K562 treated with DMSO at 1 percent for 4 hours (cell line): ENCODE measurements around the gene TMEM175. TPM values are rescaled to one million over a fixed set of nuclear protein-coding genes. Genes with fewer than 3 reads are reported as not detected.

Source experiments
- total RNA-seq: library from RNA; unstranded; fragments of 300-600 nt; gene quantifications from 2 replicates; pipeline ENCODE4 v1.2.3, GENCODE V29; 2022; ENCODE audit not compliant: insufficient read depth

TMEM175 gene, protein sequence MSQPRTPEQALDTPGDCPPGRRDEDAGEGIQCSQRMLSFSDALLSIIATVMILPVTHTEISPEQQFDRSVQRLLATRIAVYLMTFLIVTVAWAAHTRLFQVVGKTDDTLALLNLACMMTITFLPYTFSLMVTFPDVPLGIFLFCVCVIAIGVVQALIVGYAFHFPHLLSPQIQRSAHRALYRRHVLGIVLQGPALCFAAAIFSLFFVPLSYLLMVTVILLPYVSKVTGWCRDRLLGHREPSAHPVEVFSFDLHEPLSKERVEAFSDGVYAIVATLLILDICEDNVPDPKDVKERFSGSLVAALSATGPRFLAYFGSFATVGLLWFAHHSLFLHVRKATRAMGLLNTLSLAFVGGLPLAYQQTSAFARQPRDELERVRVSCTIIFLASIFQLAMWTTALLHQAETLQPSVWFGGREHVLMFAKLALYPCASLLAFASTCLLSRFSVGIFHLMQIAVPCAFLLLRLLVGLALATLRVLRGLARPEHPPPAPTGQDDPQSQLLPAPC
- 49.5 and 50.5 TPM in 2 replicates for total RNA-seq

DNA sequence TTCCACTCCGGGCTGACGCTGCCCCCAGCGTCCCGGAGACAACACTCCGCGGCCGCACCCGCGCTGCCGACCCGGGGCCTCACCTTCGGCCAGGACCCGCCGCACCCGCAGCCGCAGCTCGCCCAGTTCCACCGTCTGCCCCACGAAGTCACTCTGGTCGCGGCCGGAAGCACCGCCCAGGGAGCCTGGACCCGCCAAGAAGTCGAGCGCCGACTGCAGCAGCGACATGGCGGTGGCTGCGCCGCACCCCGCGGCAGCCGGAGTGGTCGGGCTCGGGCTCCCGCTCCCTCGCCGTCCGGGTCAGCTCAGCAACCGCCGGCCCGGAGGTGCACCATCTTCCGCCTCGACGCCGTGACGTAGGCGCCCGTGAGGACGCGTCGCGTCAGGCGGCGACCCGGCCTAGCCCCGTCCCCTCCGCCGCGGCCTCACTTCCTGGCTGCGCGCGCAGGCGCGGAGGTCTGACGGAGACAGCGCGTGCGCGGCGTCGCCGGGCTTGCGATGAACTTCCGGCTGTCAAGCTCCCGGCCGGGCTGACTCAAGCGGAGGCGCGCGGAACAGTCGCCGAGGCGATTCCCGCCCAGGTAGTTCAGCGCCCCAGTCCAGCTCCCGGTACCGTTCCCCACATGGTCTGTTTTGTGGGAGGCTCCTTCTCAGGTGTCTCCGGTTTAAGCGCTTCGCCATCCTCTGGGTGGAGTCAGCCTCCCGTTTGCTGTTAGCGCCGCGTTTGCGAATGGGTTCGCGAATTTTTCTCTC is at the start of gene TMEM175, which contains the start of gene GAK:
TMEM175 (plus strand) TSS at position 501 of the 753 bp plus-strand sequence. CDS start 15,280 bp downstream, outside the sequence.
GAK (minus strand) TSS at position 357 of the 753 bp plus-strand sequence; CDS start at position 228, 129 bp downstream.

DNA sequence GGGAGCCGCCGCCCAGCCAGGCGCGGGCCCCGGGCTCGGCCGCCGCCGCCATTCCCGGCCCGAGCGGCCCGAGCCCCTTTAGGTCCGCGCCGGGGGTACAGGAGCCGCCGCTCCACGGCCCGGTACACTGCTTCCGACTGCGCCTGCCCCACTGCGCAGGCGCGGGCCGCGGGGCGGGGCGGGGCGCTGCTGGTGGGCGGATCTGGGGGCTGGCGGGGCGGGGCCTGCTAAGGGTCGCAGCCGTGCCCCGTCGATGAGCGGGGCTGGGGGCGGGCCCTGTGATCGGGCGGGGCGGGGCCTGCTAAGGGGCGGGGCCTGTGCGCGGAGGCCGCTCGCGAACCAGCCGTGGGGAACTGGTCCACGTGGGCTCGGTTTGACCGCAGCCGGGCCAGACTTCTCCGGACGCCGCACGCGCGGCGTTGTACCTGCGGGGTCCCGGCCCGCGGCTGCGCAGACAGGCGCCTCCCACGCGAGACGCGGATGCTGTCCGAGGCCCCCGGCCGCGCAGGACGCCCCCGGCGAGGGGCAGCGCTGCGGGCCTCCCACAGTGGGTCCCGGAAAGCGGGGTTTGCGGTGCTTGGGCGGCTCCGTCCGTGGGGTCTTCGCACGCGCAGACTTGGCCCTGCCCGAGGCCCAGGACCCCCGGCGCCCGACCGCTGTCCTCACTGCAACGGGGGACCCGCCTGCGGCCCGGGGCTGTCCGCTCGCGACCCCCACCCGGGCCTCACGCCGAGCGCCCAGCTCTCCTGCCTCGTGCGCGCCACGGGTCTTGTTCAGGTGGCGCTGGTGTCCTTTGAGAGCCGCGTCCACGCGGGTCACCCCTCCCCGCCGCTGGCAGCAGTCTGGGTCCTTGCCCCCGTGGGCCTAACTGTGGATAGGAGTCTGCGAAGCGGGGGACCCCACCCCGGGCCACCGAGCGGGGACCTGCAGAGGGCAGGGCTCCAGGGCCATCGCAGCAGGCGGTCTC is 41.5 kb downstream of the TMEM175 start, which contains the start of gene DGKQ:
DGKQ (minus strand) TSS at position 139 of the 967 bp plus-strand sequence; CDS start at position 52, 87 bp downstream.

DNA sequence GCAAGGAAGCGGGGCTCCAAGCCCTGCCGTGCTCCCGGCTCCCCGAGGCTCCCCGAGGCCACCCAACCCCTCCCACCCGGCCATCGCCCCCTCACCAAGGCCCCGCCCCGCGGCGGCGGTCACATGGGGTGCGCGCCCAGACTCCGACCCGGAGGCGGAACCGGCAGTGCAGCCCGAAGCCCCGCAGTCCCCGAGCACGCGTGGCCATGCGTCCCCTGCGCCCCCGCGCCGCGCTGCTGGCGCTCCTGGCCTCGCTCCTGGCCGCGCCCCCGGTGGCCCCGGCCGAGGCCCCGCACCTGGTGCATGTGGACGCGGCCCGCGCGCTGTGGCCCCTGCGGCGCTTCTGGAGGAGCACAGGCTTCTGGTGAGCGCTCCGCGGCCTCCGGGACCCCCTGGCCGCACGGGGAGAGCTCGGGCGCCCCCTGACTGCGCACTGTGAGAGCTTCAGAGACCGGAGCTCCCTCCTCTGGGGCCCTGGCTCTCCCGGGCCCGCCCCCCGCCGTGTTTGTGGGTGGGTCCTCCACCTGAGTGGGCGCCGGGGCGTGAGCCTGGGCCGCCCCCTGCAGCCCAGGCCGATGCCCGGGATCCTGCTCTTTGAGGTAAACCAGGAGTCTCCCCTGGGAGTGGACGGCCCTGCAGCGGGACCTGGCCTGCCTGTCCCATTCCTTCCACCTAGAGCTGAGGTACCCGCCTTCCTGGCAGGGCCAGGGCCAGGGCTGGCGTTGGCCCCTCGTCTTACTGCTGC is 54.8 kb downstream of the TMEM175 start, which contains the start of gene IDUA:
IDUA (plus strand) TSS at position 166 of the 745 bp plus-strand sequence; CDS start at position 207, 41 bp downstream.

DNA sequence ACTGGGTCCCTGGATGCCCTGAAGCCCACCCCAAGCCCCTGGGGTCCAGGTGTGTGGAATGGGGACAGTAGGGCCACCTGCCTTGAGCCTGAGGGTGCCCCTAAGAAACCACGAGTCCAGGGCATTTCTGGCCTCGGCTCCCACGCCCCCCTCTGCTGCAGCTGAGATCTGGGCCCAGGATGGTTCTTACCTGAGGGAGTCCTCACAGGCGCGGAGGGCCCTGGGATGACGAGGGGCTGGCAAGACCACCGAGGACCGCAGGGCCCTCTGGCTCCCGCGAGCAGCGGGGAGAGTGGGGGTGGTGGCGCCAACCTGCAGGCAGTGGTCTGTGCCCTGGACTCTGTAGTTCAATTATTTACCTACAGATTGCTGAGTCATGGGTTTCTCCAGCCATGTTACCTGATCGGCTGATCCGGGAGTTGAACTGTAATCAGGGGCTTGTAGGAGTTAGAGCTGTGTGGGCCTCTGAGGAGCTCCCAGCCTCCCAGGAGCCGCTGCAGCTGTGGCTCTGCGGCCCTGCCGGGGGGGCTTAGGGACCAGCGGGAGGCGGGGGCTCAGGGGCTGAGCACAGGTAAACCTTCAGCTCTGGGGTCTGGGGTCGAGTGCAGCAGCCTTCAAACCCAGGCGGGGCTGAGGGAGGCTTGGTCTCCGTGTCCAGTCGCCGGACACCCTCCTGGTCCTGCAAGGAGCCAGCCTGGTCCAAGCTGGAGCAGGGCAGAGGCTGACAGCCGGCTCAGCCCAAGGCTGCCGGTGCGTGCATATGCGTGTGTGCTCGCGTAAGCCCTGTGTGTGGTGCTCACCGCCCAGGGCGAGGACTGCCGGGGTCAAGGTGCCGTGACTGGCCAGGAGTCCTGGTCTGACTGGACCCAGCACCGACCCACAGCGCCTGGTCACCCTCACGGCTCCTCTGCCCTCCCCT is 61.1 kb downstream of the TMEM175 start, which contains the start of gene SLC26A1:
SLC26A1 (minus strand) TSS at position 294 of the 919 bp plus-strand sequence. CDS start 1,701 bp downstream, outside the sequence.

Other genes with a start within 250 kb of the TMEM175 start
- gene SLC49A3, start 243.3 kb upstream of the TMEM175 start, total RNA-seq, result not detected in 2 replicates
- 25.7 and 38.4 TPM in 2 replicates for gene PCGF3, start 226.6 kb upstream of the TMEM175 start, total RNA-seq
- gene CPLX1, start 106.3 kb upstream of the TMEM175 start, total RNA-seq, result not detected in 2 replicates
- 74.2 and 102 TPM in 2 replicates for gene GAK, start 144 bp upstream of the TMEM175 start, total RNA-seq
- gene DGKQ, start 41.1 kb downstream of the TMEM175 start, total RNA-seq, result 18.2 and 25.6 TPM in 2 replicates
- 14.3 and 17.2 TPM in 2 replicates for gene IDUA, start 54.6 kb downstream of the TMEM175 start, total RNA-seq
- gene SLC26A1, start 60.9 kb downstream of the TMEM175 start, total RNA-seq, result 4.9 and 5.0 TPM in 2 replicates
- gene FGFRL1, start 79.2 kb downstream of the TMEM175 start, total RNA-seq, result 30.2 and 30.9 TPM in 2 replicates
- gene RNF212, start 181.1 kb downstream of the TMEM175 start, total RNA-seq, result not detected in 2 replicates
- gene SPON2, start 240.1 kb downstream of the TMEM175 start, total RNA-seq, result 1.3 and 1.8 TPM in 2 replicates